Lung (tissue), 12 donors: ENCODE results near the gene ARAP1. TPM values are rescaled to one million over a fixed set of nuclear protein-coding genes. Genes with fewer than 3 reads are reported as not detected.
A peak's percentile ranks its signal among the peaks of the same experiment; 100 is the strongest.

Source experiments
- ATAC-seq: fragments of 200-7000 bp; cut with Tn5 transposase; one replicate; pipeline ENCODE4 v1.9.1; 2020; ENCODE audit warnings: moderate number of reproducible peaks; ENCODE audit not compliant: insufficient read depth, low FRiP score
- DNase-seq, 3 donors: peaks; one replicate each; pipeline ENCODE4 v3.0.0-alpha.2; 2013 to 2017
- H3K27ac ChIP-seq, 2 donors: one replicate each; pipeline ENCODE4 v1.5.1; 2013; ENCODE audit warnings: mild to moderate bottlenecking in 2 of 2, moderate library complexity in 2 of 2, control low read depth in 1 of 2, inconsistent platforms in 1 of 2, low read depth in 1 of 2, low read length in 1 of 2
- H3K27me3 ChIP-seq, 3 donors: one replicate each; pipeline ENCODE4 v1.5.1; 2013; ENCODE audit warnings: low read length in 2 of 3; ENCODE audit not compliant: control insufficient read depth in 3 of 3, insufficient read depth in 3 of 3
- H3K36me3 ChIP-seq, 4 donors: one replicate each; pipeline ENCODE4 v1.5.1; 2013; ENCODE audit warnings: low read length in 4 of 4, mild to moderate bottlenecking in 1 of 4, moderate library complexity in 1 of 4; ENCODE audit not compliant: control insufficient read depth in 4 of 4, insufficient read depth in 4 of 4
- H3K4me1 ChIP-seq, 5 donors: one replicate each; pipeline ENCODE4 v1.5.1; 2013; ENCODE audit warnings: low read length in 5 of 5, mild to moderate bottlenecking in 2 of 5, moderate library complexity in 1 of 5; ENCODE audit not compliant: control insufficient read depth in 5 of 5, insufficient read depth in 5 of 5
- H3K4me3 ChIP-seq: one replicate; pipeline ENCODE4 v1.5.1; 2013; ENCODE audit warnings: mild to moderate bottlenecking, control low read depth, moderate library complexity
- H3K9ac ChIP-seq, 2 donors: one replicate each; pipeline ENCODE4 v1.5.1; 2013; ENCODE audit warnings: low read length in 2 of 2, control low read depth in 1 of 2; ENCODE audit not compliant: insufficient read depth in 1 of 2
- H3K9me3 ChIP-seq, 4 donors: one replicate each; pipeline ENCODE4 v1.5.1; 2013; ENCODE audit warnings: low read length in 3 of 4, mild to moderate bottlenecking in 1 of 4, moderate library complexity in 1 of 4; ENCODE audit not compliant: control insufficient read depth in 4 of 4, insufficient read depth in 3 of 4
- CTCF ChIP-seq: IDR thresholded peaks from 2 replicates; pipeline ENCODE4 v1.5.1; 2012; ENCODE audit warnings: mild to moderate bottlenecking; ENCODE audit errors: control extremely low read depth, extremely low read depth
- WGBS, 2 donors: extraction: QIAGEN DNeasy Blood & Tissue Kit; methylation state at CpG; one replicate each; pipeline ENCODE4 v1.1.7; 2013; 5-methylcytosine and 5-hydroxymethylcytosine counted together
- polyA plus RNA-seq, 2 donors: library from polyadenylated mRNA; stranded (reverse); fragments of 200-250 nt; gene quantifications; one replicate each; pipeline ENCODE4 v1.2.1, GENCODE V29; 2013
- total RNA-seq, 2 donors: library from RNA; depleted of rRNA in 1 of 2; stranded (reverse); fragments of >200 nt in 1 of 2; gene quantifications; one replicate each; pipeline ENCODE4 v1.2.1, GENCODE V29; 2014 to 2021
- donor health status: control.
- donor health status: control.
- donor health status: Bipolar disorder and iron deficiency.
- donor health status: healthy.
- donor health status: DM: yes; HTN: yes; CAD: no.

The ARAP1 gene
- total and polyA plus RNA-seq, 4 donors, result 134 to 218 (median 173) TPM

- DNase-seq, result no peak
These were observed 11.4 kb downstream of the ARAP1 start for GRCh38 chr11:72740562-72741428.

DNA sequence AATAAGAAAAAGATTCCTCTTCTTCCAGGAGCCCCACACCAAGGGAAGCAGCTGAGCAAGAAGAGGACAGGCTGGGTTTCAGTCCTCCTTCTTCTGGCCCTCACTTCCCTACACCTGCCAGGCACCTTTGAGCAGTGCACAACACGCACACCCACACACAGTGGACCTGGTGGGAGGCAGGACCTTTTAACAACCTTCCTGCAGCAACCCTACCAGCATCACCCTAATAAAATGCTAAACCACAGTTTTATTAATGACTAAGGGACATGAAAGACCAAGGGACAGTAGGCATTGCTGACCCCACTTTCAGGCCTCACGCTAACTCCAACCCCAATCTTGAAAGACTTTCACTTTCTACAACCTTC, 12.2 kb downstream of the ARAP1 start:
- no peaks in the 10 kb centered on the region for H3K27me3 ChIP-seq
- H3K4me3 ChIP-seq, result no peak overlapping the region
- DNase-seq, result no peak
- H3K4me1 ChIP-seq, result peaks cover 0 to 54% (median 13%) of the 10 kb centered on the region in 5 donors
- no peaks in the 10 kb centered on the region for H3K36me3 ChIP-seq
- peak overlapping the region in 1 of 2 donors; percentile 87 for H3K27ac ChIP-seq
- 78 to 86% methylated on average over 2 of the region's 2 CpGs for WGBS, 2 donors
- H3K9ac ChIP-seq, result no peak overlapping the region
- ATAC-seq, result no peak
- no peak for TF ChIP-seq CTCF
- H3K9me3 ChIP-seq, result no peaks in the 10 kb centered on the region

More at GRCh38 chr11:72740562-72741428, 11.4 kb downstream of the ARAP1 start:
- H3K4me1 ChIP-seq, result peaks cover 0 to 50% (median 13%) of the 10 kb centered on the region in 5 donors
- no peak for ATAC-seq
- TF ChIP-seq CTCF, result no peak
- H3K27me3 ChIP-seq, result no peaks in the 10 kb centered on the region
- H3K4me3 ChIP-seq, result no peak overlapping the region
- no peak overlapping the region for H3K9ac ChIP-seq
- no peaks in the 10 kb centered on the region for H3K36me3 ChIP-seq
- WGBS, 2 donors, result 60 to 66% methylated on average over 10 of the region's 10 CpGs
- no peaks in the 10 kb centered on the region for H3K9me3 ChIP-seq
- H3K27ac ChIP-seq, result peak overlapping the region in 1 of 2 donors; percentile 83

DNA sequence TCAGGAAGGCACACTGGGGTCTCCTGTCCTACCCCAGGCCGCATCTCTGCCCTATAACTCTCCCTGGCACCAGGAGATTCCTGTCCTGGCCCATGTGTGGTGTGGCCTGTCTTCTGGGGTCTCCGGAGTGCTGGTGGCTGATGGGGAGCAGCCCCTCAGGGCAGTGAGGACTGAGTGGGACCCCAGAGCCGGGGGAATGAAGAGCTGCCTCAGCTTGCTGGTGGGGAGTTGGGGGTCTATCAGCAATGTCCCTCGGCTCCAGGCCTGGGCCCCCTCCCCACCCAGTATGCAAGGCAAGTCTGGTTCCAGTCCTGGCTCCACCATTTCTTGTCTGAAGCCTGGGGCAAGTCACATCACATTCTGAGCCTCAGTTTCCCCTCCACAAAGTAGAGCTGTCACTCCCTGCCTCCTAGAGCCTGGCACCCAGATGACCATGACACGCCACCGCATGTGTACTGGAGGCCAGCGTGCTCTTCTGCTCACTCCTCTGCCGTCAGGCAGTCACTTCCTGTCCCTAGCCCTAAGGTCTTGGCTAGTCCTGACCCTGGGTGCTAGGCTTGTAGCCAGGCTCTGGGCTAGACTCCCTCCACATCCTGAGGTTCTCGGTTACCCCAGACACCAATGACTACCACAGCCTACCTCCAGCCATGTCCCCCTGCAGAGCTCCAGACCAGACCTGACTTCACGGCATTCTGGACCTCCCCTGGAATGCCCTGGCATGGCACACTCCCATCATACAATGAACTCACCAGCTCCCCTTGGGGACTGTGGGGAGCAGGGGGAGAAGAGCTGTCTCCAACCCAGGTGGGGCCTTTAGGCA, 12.8 kb downstream of the ARAP1 start:
- no peak for TF ChIP-seq CTCF
- 68 to 75% methylated on average over 10 of the region's 10 CpGs for WGBS, 2 donors
- Histone ChIP-seq H3K9ac (no peak overlapping the region), H3K27me3 (no peaks in the 10 kb centered on the region), H3K27ac (peak overlapping the region in 1 of 2 donors; percentile 87), H3K4me1 (peaks cover 0 to 49% (median 13%) of the 10 kb centered on the region in 5 donors), H3K9me3 (no peaks in the 10 kb centered on the region), H3K36me3 (no peaks in the 10 kb centered on the region), H3K4me3 (no peak overlapping the region)
- DNase-seq, result no peak
- no peak for ATAC-seq
